SK-N-DZ (cell line): ENCODE results near the gene STARD10.

Experiments used
- DNase-seq: peaks from one replicate; pipeline ENCODE4 v3.0.0-alpha.2; 2015; ENCODE audit warnings: low spot score

STARD10 gene

GRCh38 chr11:72746821-72747220 lies 47.0 kb downstream of the STARD10 start:
- DNase-seq = no peak

GRCh38 chr11:72745925-72746550 lies 47.8 kb downstream of the STARD10 start:
- DNase-seq = no peak

- no peak for DNase-seq
Measured at GRCh38 chr11:72745511-72745910, 48.3 kb downstream of the STARD10 start.

- DNase-seq = no peak
Measured at GRCh38 chr11:72744474-72744873, 49.4 kb downstream of the STARD10 start.

GRCh38 chr11:72743321-72744221 lies 50.3 kb downstream of the STARD10 start:
- peak; percentile 33 for DNase-seq

GRCh38 chr11:72742513-72743320 lies 51.1 kb downstream of the STARD10 start:
- DNase-seq = no peak

- no peak for DNase-seq
Measured at GRCh38 chr11:72741849-72742512, 51.9 kb downstream of the STARD10 start.

- DNase-seq = peak; percentile 30
Measured at GRCh38 chr11:72741429-72741833, 52.4 kb downstream of the STARD10 start.

- no peak for DNase-seq
Measured at GRCh38 chr11:72740562-72741428, 53.1 kb downstream of the STARD10 start.

GRCh38 chr11:72740060-72740424 lies 53.8 kb downstream of the STARD10 start:
- no peak for DNase-seq

- no peak for DNase-seq
Measured at GRCh38 chr11:72739240-72740059, 54.4 kb downstream of the STARD10 start.

- DNase-seq = no peak
Measured at GRCh38 chr11:72738199-72739141, 55.4 kb downstream of the STARD10 start.

GRCh38 chr11:72737336-72737735 lies 56.5 kb downstream of the STARD10 start:
- DNase-seq = no peak

GRCh38 chr11:72736452-72737069 lies 57.3 kb downstream of the STARD10 start:
- no peak for DNase-seq

GRCh38 chr11:72735495-72736027 lies 58.3 kb downstream of the STARD10 start:
- peak; percentile 100 for DNase-seq

GRCh38 chr11:72732329-72732728 lies 61.5 kb downstream of the STARD10 start:
- no peak for DNase-seq

- DNase-seq = no peak
Measured at GRCh38 chr11:72730737-72731136, 63.1 kb downstream of the STARD10 start.

GRCh38 chr11:72730243-72730642 lies 63.6 kb downstream of the STARD10 start:
- no peak for DNase-seq
